GM12874 (cell line): ENCODE measurements around the gene APIP.
A peak's percentile ranks its signal among the peaks of the same experiment; 100 is the strongest.

ENCODE experiments used
- CTCF ChIP-seq: IDR thresholded peaks from 2 replicates; pipeline ENCODE4 v1.5.1; 2011; ENCODE audit warnings: low read depth, mild to moderate bottlenecking, control low read depth, low read length, moderate library complexity; ENCODE audit not compliant: insufficient read depth

APIP gene

GRCh38 chr11:34874202-34874601, 42.0 kb downstream of the APIP start:
- no peak for TF ChIP-seq CTCF

GRCh38 chr11:34870548-34871196, 45.5 kb downstream of the APIP start:
- TF ChIP-seq CTCF = no peak

- peak; percentile 28; the same call in 1 of the 2 replicates for TF ChIP-seq CTCF
Observed at GRCh38 chr11:34869425-34869824, 46.8 kb downstream of the APIP start.

- no peak for TF ChIP-seq CTCF
Observed at GRCh38 chr11:34866375-34866774, 49.8 kb downstream of the APIP start.

GRCh38 chr11:34865261-34865660, 50.9 kb downstream of the APIP start:
- TF ChIP-seq CTCF = no peak

- TF ChIP-seq CTCF = no peak
Observed at GRCh38 chr11:34864424-34864823, 51.8 kb downstream of the APIP start.

GRCh38 chr11:34863048-34863447, 53.1 kb downstream of the APIP start:
- no peak for TF ChIP-seq CTCF
